Fibroblast of mammary gland (primary cell): ENCODE results near the gene HLA-A.

Source experiments
- DNase-seq: peaks from one replicate; pipeline ENCODE4 v3.0.0-alpha.2; 2010; ENCODE audit warnings: low read depth
- H3K4me3 ChIP-seq: 2 replicates; pipeline ENCODE4 v1.5.1; 2011; ENCODE audit warnings: low read depth, mild to moderate bottlenecking, low read length, moderate library complexity; ENCODE audit not compliant: control insufficient read depth
- TF ChIP-seq, protein P1 (sequence below): conservative IDR thresholded peaks from 2 replicates; pipeline ENCODE4 v1.5.1; 2011; ENCODE audit warnings: low read depth, low read length, inconsistent platforms; ENCODE audit not compliant: control insufficient read depth, insufficient read depth

The HLA-A gene

DNA sequence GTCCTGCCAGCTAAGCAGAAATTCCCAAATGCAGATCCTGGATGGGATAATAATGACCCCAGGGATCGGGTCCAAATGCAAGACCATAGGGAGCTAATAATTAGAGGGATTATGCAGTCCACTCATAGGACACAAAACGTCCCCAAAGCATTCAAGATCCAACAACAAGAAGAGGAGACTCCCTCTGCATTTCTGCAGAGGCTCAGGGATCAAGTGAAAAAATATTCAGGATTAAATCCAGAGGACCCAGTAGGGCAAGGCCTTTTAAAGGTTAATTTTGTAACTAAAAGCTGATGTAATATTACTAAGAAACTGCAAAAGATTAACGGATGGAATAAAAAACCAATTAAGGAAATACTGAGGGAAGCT, 22.2 kb downstream of the HLA-A start:
- no peak for DNase-seq
- H3K4me3 ChIP-seq = no peak overlapping the region
- TF ChIP-seq, protein P1, sequence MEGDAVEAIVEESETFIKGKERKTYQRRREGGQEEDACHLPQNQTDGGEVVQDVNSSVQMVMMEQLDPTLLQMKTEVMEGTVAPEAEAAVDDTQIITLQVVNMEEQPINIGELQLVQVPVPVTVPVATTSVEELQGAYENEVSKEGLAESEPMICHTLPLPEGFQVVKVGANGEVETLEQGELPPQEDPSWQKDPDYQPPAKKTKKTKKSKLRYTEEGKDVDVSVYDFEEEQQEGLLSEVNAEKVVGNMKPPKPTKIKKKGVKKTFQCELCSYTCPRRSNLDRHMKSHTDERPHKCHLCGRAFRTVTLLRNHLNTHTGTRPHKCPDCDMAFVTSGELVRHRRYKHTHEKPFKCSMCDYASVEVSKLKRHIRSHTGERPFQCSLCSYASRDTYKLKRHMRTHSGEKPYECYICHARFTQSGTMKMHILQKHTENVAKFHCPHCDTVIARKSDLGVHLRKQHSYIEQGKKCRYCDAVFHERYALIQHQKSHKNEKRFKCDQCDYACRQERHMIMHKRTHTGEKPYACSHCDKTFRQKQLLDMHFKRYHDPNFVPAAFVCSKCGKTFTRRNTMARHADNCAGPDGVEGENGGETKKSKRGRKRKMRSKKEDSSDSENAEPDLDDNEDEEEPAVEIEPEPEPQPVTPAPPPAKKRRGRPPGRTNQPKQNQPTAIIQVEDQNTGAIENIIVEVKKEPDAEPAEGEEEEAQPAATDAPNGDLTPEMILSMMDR = no peak

GRCh38 chr6:29964887-29965562, 22.7 kb downstream of the HLA-A start:
- TF ChIP-seq, protein P1 = no peak
- DNase-seq = peak; percentile 79
- H3K4me3 ChIP-seq = peak overlapping the region; percentile 3

DNA sequence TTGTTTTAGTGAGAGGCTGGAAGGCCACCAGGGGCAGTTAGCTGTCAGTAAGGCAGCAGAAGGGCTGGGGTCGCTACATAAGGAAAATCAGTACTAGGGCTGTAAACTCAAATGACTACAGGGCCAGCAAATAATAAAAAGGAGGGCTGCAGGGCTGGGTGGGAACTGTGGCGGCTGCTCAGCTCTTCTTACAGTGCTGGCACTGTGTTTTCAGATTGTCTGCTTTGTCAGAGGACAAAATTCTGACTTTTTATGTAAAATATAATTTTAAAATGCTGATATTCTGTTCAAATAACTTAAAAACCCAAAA, 23.2 kb downstream of the HLA-A start:
- TF ChIP-seq, protein P1 = no peak
- no peak for DNase-seq
- peak overlapping the region; percentile 3 for H3K4me3 ChIP-seq

- H3K4me3 ChIP-seq = peak overlapping the region; percentile 13
- DNase-seq = peak; percentile 46
- TF ChIP-seq, protein P1 = no peak
Observed at GRCh38 chr6:29965873-29966601, 23.7 kb downstream of the HLA-A start.

DNA sequence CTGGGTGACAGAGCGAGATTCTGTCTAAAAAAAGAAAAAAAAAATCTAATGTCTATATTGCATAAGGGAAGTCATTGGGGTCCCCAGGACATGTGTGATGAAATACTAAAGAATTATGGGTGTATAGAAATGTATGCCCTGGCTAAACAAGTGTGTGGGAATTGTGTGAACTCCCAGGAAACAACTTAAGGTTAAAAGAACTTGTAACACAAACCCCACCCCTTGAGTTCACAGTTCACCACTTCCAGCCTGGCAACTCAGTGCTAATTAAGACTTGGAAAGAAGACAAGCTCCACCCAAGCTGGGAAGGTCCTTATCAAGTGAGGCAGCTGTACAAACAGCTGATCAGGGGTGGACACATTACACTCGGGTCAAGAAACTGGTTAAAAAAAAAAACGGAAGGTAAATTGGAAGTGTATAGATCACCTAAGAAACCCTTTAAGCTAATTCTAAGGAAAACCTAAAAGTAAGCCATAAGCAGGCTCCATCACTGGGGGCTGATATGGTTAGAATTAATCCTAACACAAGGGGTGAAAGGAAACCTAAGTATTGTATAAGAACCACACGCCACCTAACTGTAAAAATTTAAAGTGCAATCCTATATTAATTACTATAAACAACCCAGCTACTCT, 25.2 kb downstream of the HLA-A start:
- TF ChIP-seq, protein P1 = peak; percentile 16
- no peak overlapping the region for H3K4me3 ChIP-seq
- DNase-seq = peak; percentile 17

- DNase-seq = peak; percentile 36
- TF ChIP-seq, protein P1 = no peak
Observed at GRCh38 chr6:29968130-29968529, 25.8 kb downstream of the HLA-A start.

More at GRCh38 chr6:29968130-29968529, 25.8 kb downstream of the HLA-A start:
- H3K4me3 ChIP-seq = no peak overlapping the region
